HCT116 (cell line): Measurements from ENCODE around the gene MYLK. TPM values are rescaled to one million over a fixed set of nuclear protein-coding genes. Genes with fewer than 3 reads are reported as not detected.

Experiments used
- ATAC-seq: fragments of 200-7000 bp; cut with Tn5 transposase; 2 replicates; pipeline ENCODE4 v1.9.1; 2020; ENCODE audit warnings: mild to moderate bottlenecking, moderate library complexity
- BruUV-seq: library from RNA; stranded (reverse); fragments of 400-500 nt; replicated peaks from 2 replicates; lab custom pipeline; 2021; lab: Mats Ljungman, UMichigan
- CTCF ChIA-PET: fragments of 300-600 bp; sonication (Branson Sonifier 250); formaldehyde crosslinking; loops from one replicate; lab custom pipeline; 2021; ENCODE audit warnings: antibody characterized with exemption; lab: Charles Lee
- POLR2A ChIA-PET: fragments of 300-600, 350-600 bp; sonication (Branson Sonifier 250); formaldehyde crosslinking; loops from one replicate; lab custom pipeline; 2021; ENCODE audit warnings: antibody characterized with exemption; lab: Charles Lee
- RAD21 ChIA-PET, 2 experiments: fragments of 300-600 bp; sonication (Branson Sonifier 250); formaldehyde crosslinking; loops; one replicate each; lab custom pipeline; 2023; ENCODE audit warnings: low total read pairs in 2 of 2; ENCODE audit not compliant: uncharacterized antibody in 2 of 2, unreplicated experiment in 2 of 2, low non-redundant PET in 1 of 2; lab: Charles Lee
- DNase-seq: peaks from one replicate; pipeline ENCODE4 v3.0.0-alpha.2; 2010; ENCODE audit warnings: low read depth, low spot score
- H2AFZ ChIP-seq: fragments of 200-600 bp; shearing (Covaris generic), sonication (generic); 2 replicates; pipeline ENCODE4 v1.6.1; 2017; ENCODE audit warnings: low read depth, mixed run types, mixed read lengths, antibody characterized with exemption, low read length; ENCODE audit not compliant: poor library complexity, severe bottlenecking
- H3K27ac ChIP-seq: 2 replicates; pipeline ENCODE4 v1.5.1; 2012; ENCODE audit warnings: low read depth, low read length
- H3K27me3 ChIP-seq: fragments of 200-600 bp; sonication (generic); 2 replicates; pipeline ENCODE4 v1.6.1; 2016; ENCODE audit warnings: mixed run types, low read length, mixed read lengths; ENCODE audit not compliant: insufficient read depth
- H3K36me3 ChIP-seq, 2 experiments: fragments of 200-500 bp in 1 of 2; fragments of 200-600 bp in 1 of 2; sonication (Bioruptor generic) in 1 of 2; sonication (generic) in 1 of 2; 2 replicates each; pipeline versions ENCODE4 v1.5.1 to v1.6.1; 2014 to 2016; ENCODE audit warnings: low read length in 2 of 2, inconsistent platforms in 1 of 2, mixed read lengths in 1 of 2, mixed run types in 1 of 2; ENCODE audit not compliant: insufficient read depth in 2 of 2, control insufficient read depth in 1 of 2
- H3K4me1 ChIP-seq, 2 experiments: fragments of 200-600 bp in 1 of 2; sonication (generic) in 1 of 2; 2 replicates each; pipeline versions ENCODE4 v1.5.1 to v1.6.1; 2012 to 2017; ENCODE audit warnings: low read length in 2 of 2, inconsistent platforms in 1 of 2, mild to moderate bottlenecking in 1 of 2, mixed read lengths in 1 of 2, mixed run types in 1 of 2, moderate library complexity in 1 of 2; ENCODE audit not compliant: insufficient read depth in 2 of 2, control insufficient read depth in 1 of 2
- H3K4me2 ChIP-seq: fragments of 200-600 bp; sonication (generic); 2 replicates; pipeline ENCODE4 v1.6.1; 2017; ENCODE audit warnings: mixed run types, low read length, mixed read lengths
- H3K4me3 ChIP-seq, 2 experiments: fragments of 200-600 bp in 1 of 2; sonication (generic) in 1 of 2; replicated peaks in 1 of 2; 2 replicates each; pipeline ENCODE4 v1.5.1; 2011 to 2016; ENCODE audit warnings: low read length in 2 of 2, control low read depth in 1 of 2, low read depth in 1 of 2, mild to moderate bottlenecking in 1 of 2, mixed read lengths in 1 of 2, mixed run types in 1 of 2
- H3K79me2 ChIP-seq: fragments of 200-600 bp; sonication (generic); 2 replicates; pipeline ENCODE4 v1.6.1; 2017; ENCODE audit warnings: mild to moderate bottlenecking, mixed run types, low read length, moderate library complexity, mixed read lengths; ENCODE audit not compliant: insufficient read depth
- H3K9ac ChIP-seq: fragments of 200-600 bp; sonication (generic); 2 replicates; pipeline ENCODE4 v1.6.1; 2016; ENCODE audit warnings: low read length, mixed read lengths
- H3K9me2 ChIP-seq: fragments of 200-600 bp; sonication (generic), shearing (Covaris generic); 2 replicates; pipeline ENCODE4 v1.6.1; 2017; ENCODE audit warnings: mixed run types, mild to moderate bottlenecking, moderate library complexity; ENCODE audit not compliant: insufficient read depth
- H3K9me3 ChIP-seq, 2 experiments: fragments of 200-500 bp in 1 of 2; fragments of 200-600 bp in 1 of 2; sonication (Bioruptor generic) in 1 of 2; sonication (generic) in 1 of 2; 2 replicates each; pipeline ENCODE4 v1.6.1; 2014 to 2017; ENCODE audit warnings: low read length in 2 of 2, mixed read lengths in 2 of 2, inconsistent platforms in 1 of 2, low read depth in 1 of 2, mild to moderate bottlenecking in 1 of 2, mixed run types in 1 of 2, moderate library complexity in 1 of 2; ENCODE audit not compliant: control insufficient read depth in 1 of 2, insufficient read depth in 1 of 2
- H4K20me1 ChIP-seq: fragments of 200-600 bp; sonication (generic), shearing (Covaris generic); 2 replicates; pipeline ENCODE4 v1.6.1; 2017; ENCODE audit warnings: mixed run types, mild to moderate bottlenecking, moderate library complexity; ENCODE audit not compliant: insufficient read depth
- ELF1 ChIP-seq: IDR thresholded peaks from 2 replicates; pipeline ENCODE4 v1.6.1; 2012; ENCODE audit warnings: low read depth, borderline replicate concordance
- RAD21 ChIP-seq: IDR thresholded peaks from 2 replicates; pipeline ENCODE4 v1.6.1; 2012; ENCODE audit warnings: low read depth, mild to moderate bottlenecking
- SIN3A ChIP-seq: IDR thresholded peaks from 2 replicates; pipeline ENCODE4 v1.6.1; 2012; ENCODE audit warnings: low read depth
- SP1 ChIP-seq: IDR thresholded peaks from 2 replicates; pipeline ENCODE4 v1.6.1; 2012; ENCODE audit warnings: low read depth
- SRF ChIP-seq: IDR thresholded peaks from 2 replicates; pipeline ENCODE4 v1.6.1; 2012; ENCODE audit warnings: low read depth
- TCF7L2 ChIP-seq: IDR thresholded peaks from 2 replicates; pipeline ENCODE4 v1.7.0; 2011; ENCODE audit warnings: borderline replicate concordance, inconsistent platforms; ENCODE audit not compliant: insufficient read depth, insufficient read length; ENCODE audit errors: extremely low read depth
- ZNF274 ChIP-seq: fragments of 200-500 bp; sonication (Bioruptor generic); IDR thresholded peaks from 2 replicates; pipeline ENCODE4 v1.6.1; 2014; ENCODE audit warnings: mild to moderate bottlenecking, low read depth, low read length, inconsistent platforms
- intact Hi-C: fragments of 100-400 bp; cut with micrococcal nuclease; formaldehyde crosslinking; loops from 2 replicates; pipeline ENCODE4 v1.10.0; 2022
- total RNA-seq: library from RNA; stranded (reverse); gene quantifications from one replicate; pipeline ENCODE4 v1.2.1, GENCODE V29; 2021; ENCODE audit not compliant: unreplicated experiment
- TF ChIP-seq, protein P1 (sequence below), 3 experiments: fragments of 200-600 bp in 1 of 3; sonication (generic) in 1 of 3; IDR thresholded peaks in 2 of 3; conservative IDR thresholded peaks in 1 of 3; 2 replicates each; pipeline ENCODE4 v1.5.1; 2012 to 2017; ENCODE audit warnings: low read depth in 2 of 3, low read length in 2 of 3, antibody characterized with exemption in 1 of 3, borderline replicate concordance in 1 of 3, control low read depth in 1 of 3, mild to moderate bottlenecking in 1 of 3, mixed read lengths in 1 of 3, mixed run types in 1 of 3, moderate library complexity in 1 of 3; ENCODE audit not compliant: insufficient read depth in 1 of 3

MYLK gene
- total RNA-seq, 1 experiment from 2014 or later = 3.8 TPM

DNA sequence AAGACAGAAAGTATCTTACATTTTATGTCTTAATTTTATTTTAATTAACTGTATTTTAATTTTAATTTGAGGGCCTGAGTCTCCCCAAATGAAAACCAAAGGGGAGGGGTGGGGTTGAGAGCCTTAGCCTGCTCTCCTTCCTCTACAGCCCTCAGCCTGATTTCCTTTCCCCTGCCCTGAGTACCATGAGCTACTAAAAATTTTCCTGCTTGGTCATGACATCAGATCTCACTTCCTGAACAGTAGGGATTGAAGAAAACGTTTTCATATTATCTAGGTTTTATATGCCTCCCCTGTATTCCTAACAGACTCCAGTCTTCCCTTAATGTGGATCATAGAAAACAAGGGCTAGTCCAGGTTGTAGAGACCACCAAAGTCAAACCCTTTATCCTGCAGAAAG lies 133.9 kb downstream of the MYLK start:
- Histone ChIP-seq H3K9me2 (no peaks in the 10 kb centered on the region), H3K36me3 (no peaks in the 10 kb centered on the region), H3K4me2 (peak overlapping the region; percentile 65), H3K4me3 (peak overlapping the region in 1 of 2 experiments; percentile 6; a peak in 1 of 4 replicates), H3K9me3 (no peaks in the 10 kb centered on the region), H4K20me1 (no peaks in the 10 kb centered on the region), H2AFZ (peak overlapping the region; percentile 29), H3K27ac (peak overlapping the region; percentile 53; the same call in 1 of the 2 replicates), H3K4me1 (peaks cover 24 to 38% of the 10 kb centered on the region in 2 experiments), H3K79me2 (no peaks in the 10 kb centered on the region), H3K27me3 (no peaks in the 10 kb centered on the region), H3K9ac (no peak overlapping the region)
- ATAC-seq (peak; percentile 41), DNase-seq (no peak)
- intact Hi-C loops = no loop called here
- no peak for TF ChIP-seq RAD21
- ChIA-PET RAD21 (interaction anchor here (0.7 to 1.0 kb wide), 2 partner anchors 26 to 129 kb away, joined by 3 to 4 read pairs; no protein-coding TSS in a partner anchor), POLR2A (no interaction called here), CTCF (no interaction called here)
- BruUV-seq = no TSS peak

DNA sequence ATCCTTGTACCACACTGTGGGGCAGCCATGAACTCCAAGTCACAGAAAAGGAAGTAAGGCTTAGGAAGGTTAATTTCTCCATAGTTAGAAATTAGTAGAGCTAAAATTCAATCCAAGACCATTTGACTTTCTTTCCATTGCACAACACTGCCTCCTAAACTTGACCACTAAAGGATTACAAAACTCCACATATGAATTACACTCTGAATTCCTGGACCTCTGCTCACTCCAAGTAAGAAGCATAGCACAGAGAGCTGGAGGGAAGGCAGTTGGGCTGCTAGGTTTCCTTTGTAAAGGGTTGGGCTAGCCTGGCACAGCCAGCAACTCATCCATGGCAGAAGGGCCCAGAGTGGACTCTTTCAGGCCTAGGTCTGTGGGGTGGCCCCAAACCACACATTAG lies 134.4 kb downstream of the MYLK start:
- no peak for TF ChIP-seq ELF1
- no peak for TF ChIP-seq SRF
- TF ChIP-seq ZNF274 = no peak
- no peak for TF ChIP-seq TCF7L2
- TF ChIP-seq SP1 = no peak
- no peak for TF ChIP-seq SIN3A
- TF ChIP-seq, protein P1, sequence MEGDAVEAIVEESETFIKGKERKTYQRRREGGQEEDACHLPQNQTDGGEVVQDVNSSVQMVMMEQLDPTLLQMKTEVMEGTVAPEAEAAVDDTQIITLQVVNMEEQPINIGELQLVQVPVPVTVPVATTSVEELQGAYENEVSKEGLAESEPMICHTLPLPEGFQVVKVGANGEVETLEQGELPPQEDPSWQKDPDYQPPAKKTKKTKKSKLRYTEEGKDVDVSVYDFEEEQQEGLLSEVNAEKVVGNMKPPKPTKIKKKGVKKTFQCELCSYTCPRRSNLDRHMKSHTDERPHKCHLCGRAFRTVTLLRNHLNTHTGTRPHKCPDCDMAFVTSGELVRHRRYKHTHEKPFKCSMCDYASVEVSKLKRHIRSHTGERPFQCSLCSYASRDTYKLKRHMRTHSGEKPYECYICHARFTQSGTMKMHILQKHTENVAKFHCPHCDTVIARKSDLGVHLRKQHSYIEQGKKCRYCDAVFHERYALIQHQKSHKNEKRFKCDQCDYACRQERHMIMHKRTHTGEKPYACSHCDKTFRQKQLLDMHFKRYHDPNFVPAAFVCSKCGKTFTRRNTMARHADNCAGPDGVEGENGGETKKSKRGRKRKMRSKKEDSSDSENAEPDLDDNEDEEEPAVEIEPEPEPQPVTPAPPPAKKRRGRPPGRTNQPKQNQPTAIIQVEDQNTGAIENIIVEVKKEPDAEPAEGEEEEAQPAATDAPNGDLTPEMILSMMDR (IDR thresholded peaks at IDR 0.05 in 2 of 3, conservative IDR thresholded peaks at IDR 0.05 in 1 of 3; ENCODE audit: borderline replicate concordance in 1 of 3, insufficient read depth in 1 of 3, low read depth in 2 of 3, low read length in 2 of 3) = no peak
- TF ChIP-seq, all 23 proteins: peak for 0
- H2AFZ ChIP-seq = no peak overlapping the region
- no peaks in the 10 kb centered on the region for H3K36me3 ChIP-seq
- peak overlapping the region; percentile 10; the same call in 1 of the 2 replicates for H3K4me2 ChIP-seq
- H3K4me1 ChIP-seq = peaks cover 19 to 33% of the 10 kb centered on the region in 2 experiments
- no peak overlapping the region for H3K27ac ChIP-seq
- RAD21 ChIA-PET = interaction anchor here (0.7 to 1.0 kb wide), 2 partner anchors 26 to 130 kb away, joined by 3 to 4 read pairs; no protein-coding TSS in a partner anchor
- H3K4me3 ChIP-seq = no peak overlapping the region
- no peak for ATAC-seq
- CTCF ChIA-PET = no interaction called here
- H3K9me2 ChIP-seq = no peaks in the 10 kb centered on the region
- H3K9me3 ChIP-seq = no peaks in the 10 kb centered on the region
- intact Hi-C loops = no loop called here
- H3K9ac ChIP-seq = no peak overlapping the region
- no peaks in the 10 kb centered on the region for H4K20me1 ChIP-seq
- BruUV-seq = no TSS peak
- H3K79me2 ChIP-seq = no peaks in the 10 kb centered on the region
- H3K27me3 ChIP-seq = no peaks in the 10 kb centered on the region
- DNase-seq = no peak
- POLR2A ChIA-PET = no interaction called here
